SK-N-SH treated with all-trans-retinoic acid at 6 μM for 48 hours (cell line): ENCODE results near the gene NR2C1.

ENCODE experiments used
- ARNTL ChIP-seq: fragments of 450-650 bp; formaldehyde crosslinking; IDR thresholded peaks from 2 replicates; pipeline ENCODE4 v1.5.0; 2020; ENCODE audit warnings: low read depth, mild to moderate bottlenecking, moderate library complexity, borderline replicate concordance
- BACH2 ChIP-seq: fragments of 250-450 bp; sonication (Bioruptor Pico); IDR thresholded peaks from 2 replicates; pipeline ENCODE4 v1.9.0; 2021; ENCODE audit warnings: mild to moderate bottlenecking, borderline replicate concordance
- CSDC2 ChIP-seq: fragments of 250-450 bp; sonication (Bioruptor Pico); IDR thresholded peaks from 2 replicates; pipeline ENCODE4 v1.5.0; 2020; ENCODE audit warnings: mild to moderate bottlenecking, moderate library complexity
- PATZ1 ChIP-seq: fragments of 250-450 bp; sonication (Bioruptor Pico); IDR thresholded peaks from 2 replicates; pipeline ENCODE4 v1.8.0; 2020; ENCODE audit warnings: mild to moderate bottlenecking, moderate library complexity, borderline replicate concordance
- PPARA ChIP-seq: fragments of 250-450 bp; sonication (Bioruptor Pico); IDR thresholded peaks from 2 replicates; pipeline ENCODE4 v1.5.0; 2020; ENCODE audit warnings: mild to moderate bottlenecking, borderline replicate concordance
- SNAI2 ChIP-seq: fragments of 250-450 bp; sonication (Bioruptor Pico); IDR thresholded peaks from 2 replicates; pipeline ENCODE4 v1.5.0; 2020; ENCODE audit warnings: mild to moderate bottlenecking, moderate library complexity
- ZC3H10 ChIP-seq: fragments of 250-450 bp; sonication (Bioruptor Pico); IDR thresholded peaks from 2 replicates; pipeline ENCODE4 v1.5.1; 2021; ENCODE audit warnings: mild to moderate bottlenecking, moderate library complexity
- ZFP30 ChIP-seq: fragments of 450-650 bp; formaldehyde crosslinking; IDR thresholded peaks from 2 replicates; pipeline ENCODE4 v1.5.0; 2022; ENCODE audit warnings: mild to moderate bottlenecking, moderate library complexity

- TF ChIP-seq ZC3H10 = no peak
- TF ChIP-seq PPARA (CRISPR knock-in tag) = no peak
- no peak for TF ChIP-seq ARNTL (CRISPR knock-in tag)
- TF ChIP-seq PATZ1 (CRISPR knock-in tag) = no peak
- no peak for TF ChIP-seq CSDC2 (CRISPR knock-in tag)
- TF ChIP-seq ZFP30 = no peak
- TF ChIP-seq SNAI2 = no peak
- no peak for TF ChIP-seq BACH2
These were observed 1.3 kb upstream of the NR2C1 start for GRCh38 chr12:95074766-95075165.
